Stimulated activated naive CD4-positive, alpha-beta T cell (primary cell): ENCODE measurements around the gene VANGL2.
"Not testable (repeated sequence)": the region's sequence is repeated elsewhere in the genome, so short reads cannot be mapped to it uniquely, and the experiment has no call there.

Experiments used
- DNase-seq, 6 experiments: peaks; one replicate each; lab custom pipeline; 2025; lab: John Stamatoyannopoulos, UW

The VANGL2 gene

GRCh38 chr1:160370561-160371345 lies 29.6 kb upstream of the VANGL2 start:
- no peak for DNase-seq

- DNase-seq: no peak
Measured at GRCh38 chr1:160371346-160371631, 29.1 kb upstream of the VANGL2 start.

- DNase-seq: no peak
Measured at GRCh38 chr1:160371756-160372155, 28.6 kb upstream of the VANGL2 start.

- no peak for DNase-seq
Measured at GRCh38 chr1:160373696-160374095, 26.7 kb upstream of the VANGL2 start.

- no peak for DNase-seq
Measured at GRCh38 chr1:160374306-160375110, 25.9 kb upstream of the VANGL2 start.

- no peak for DNase-seq
Measured at GRCh38 chr1:160375788-160376524, 24.4 kb upstream of the VANGL2 start.

- peak in 3 of 6 experiments; percentile 11 to 40 (median 39) for DNase-seq
Measured at GRCh38 chr1:160376525-160377131, 23.7 kb upstream of the VANGL2 start.

GRCh38 chr1:160377585-160378206 lies 22.7 kb upstream of the VANGL2 start:
- DNase-seq: no peak

GRCh38 chr1:160384812-160385211 lies 15.6 kb upstream of the VANGL2 start:
- not testable (repeated sequence) for DNase-seq

GRCh38 chr1:160388406-160388805 lies 12.0 kb upstream of the VANGL2 start:
- DNase-seq: not testable (repeated sequence)

- DNase-seq: no peak
Measured at GRCh38 chr1:160394673-160395072, 5.7 kb upstream of the VANGL2 start.

GRCh38 chr1:160397651-160398050 lies 2.7 kb upstream of the VANGL2 start:
- DNase-seq: no peak

GRCh38 chr1:160398823-160399222 lies 1.5 kb upstream of the VANGL2 start:
- no peak for DNase-seq

GRCh38 chr1:160399544-160400222 lies 681 bp upstream of the VANGL2 start:
- DNase-seq: no peak

- peak in 3 of 6 experiments; percentile 12 to 16 (median 15) for DNase-seq
Measured at GRCh38 chr1:160400646-160401486, 502 bp downstream of the VANGL2 start.

- no peak for DNase-seq
Measured at GRCh38 chr1:160401487-160401805, 1.1 kb downstream of the VANGL2 start.

GRCh38 chr1:160402001-160402795 lies 1.8 kb downstream of the VANGL2 start:
- DNase-seq: no peak

GRCh38 chr1:160403244-160403643 lies 2.9 kb downstream of the VANGL2 start:
- DNase-seq: no peak

- no peak for DNase-seq
Measured at GRCh38 chr1:160404094-160404493, 3.7 kb downstream of the VANGL2 start.
